GM12873 (cell line): Measurements from ENCODE around the gene KRT71.

Experiments used
- CTCF ChIP-seq: IDR thresholded peaks from 2 replicates; pipeline ENCODE4 v1.5.1; 2012; ENCODE audit warnings: low read depth, mild to moderate bottlenecking, moderate library complexity, low read length, control low read depth; ENCODE audit not compliant: insufficient read depth; ENCODE audit errors: missing control alignments

KRT71 gene

GRCh38 chr12:52499806-52500560, 53.0 kb downstream of the KRT71 start:
- TF ChIP-seq CTCF = no peak

- TF ChIP-seq CTCF = no peak
Observed at GRCh38 chr12:52498946-52499345, 54.0 kb downstream of the KRT71 start.

- no peak for TF ChIP-seq CTCF
Observed at GRCh38 chr12:52497975-52498374, 55.0 kb downstream of the KRT71 start.

GRCh38 chr12:52496590-52497071, 56.3 kb downstream of the KRT71 start:
- TF ChIP-seq CTCF = no peak

- TF ChIP-seq CTCF = no peak
Observed at GRCh38 chr12:52496054-52496453, 56.9 kb downstream of the KRT71 start.

GRCh38 chr12:52495389-52495788, 57.6 kb downstream of the KRT71 start:
- peak; percentile 5 for TF ChIP-seq CTCF

- TF ChIP-seq CTCF = no peak
Observed at GRCh38 chr12:52494518-52494917, 58.4 kb downstream of the KRT71 start.
